HTR-8/SVneo (cell line): ENCODE data around the gene XPO5.
A peak's percentile ranks its signal among the peaks of the same experiment; 100 is the strongest.

Source experiments
- DNase-seq: peaks from one replicate; pipeline ENCODE4 v3.0.0; 2011; ENCODE audit warnings: low spot score, mixed read lengths; ENCODE audit not compliant: insufficient read length
- FAIRE-seq: peaks from 2 replicates; lab custom pipeline; 2011; peaks lifted over from hg19 to GRCh38; lab: Jason Lieb, UNC

The XPO5 gene

DNA sequence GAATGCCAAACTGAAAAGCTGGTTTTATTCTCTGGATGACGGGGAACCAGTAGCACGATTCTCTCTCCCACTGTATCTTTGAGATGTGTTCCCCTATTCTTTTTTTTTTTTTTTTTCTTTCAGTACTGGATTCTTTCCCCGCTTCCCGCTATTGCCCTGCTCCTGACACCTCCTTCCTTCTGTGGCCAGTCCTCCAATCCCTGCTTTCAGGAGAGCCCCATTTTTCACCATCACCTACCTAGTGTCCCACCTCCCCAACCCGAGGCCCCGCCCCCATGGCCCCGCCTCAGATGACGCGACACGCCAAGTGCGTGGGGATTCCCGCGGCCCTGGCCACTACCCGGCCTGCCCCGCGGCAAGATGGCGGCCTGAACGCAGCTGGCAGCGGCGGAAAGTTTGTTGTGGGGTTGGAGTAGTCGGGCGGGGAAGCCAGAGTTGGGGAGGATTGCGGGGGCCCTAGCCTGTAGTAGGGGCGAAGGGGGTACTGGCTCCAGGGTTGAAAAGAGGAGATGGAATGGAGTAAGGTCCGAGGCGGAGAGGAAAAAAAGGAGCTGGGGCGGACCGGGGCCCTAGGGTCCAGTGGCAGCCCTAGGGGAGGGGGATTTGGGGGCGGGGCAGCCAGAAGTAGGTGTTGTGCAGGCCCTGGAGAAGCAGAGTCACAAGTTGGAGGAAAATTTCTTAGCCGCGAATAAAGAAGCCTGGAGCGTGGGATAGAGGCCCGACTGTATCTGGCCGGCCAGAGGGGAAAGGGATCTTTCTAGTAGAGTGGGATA lies 98.4 kb downstream of the XPO5 start, which contains the start of gene TJAP1:
TJAP1 (plus strand) TSS at position 336 of the 773 bp plus-strand sequence. CDS start 21,432 bp downstream, outside the sequence.
- DNase-seq (peak; percentile 95), FAIRE-seq (peak; percentile 98)

DNA sequence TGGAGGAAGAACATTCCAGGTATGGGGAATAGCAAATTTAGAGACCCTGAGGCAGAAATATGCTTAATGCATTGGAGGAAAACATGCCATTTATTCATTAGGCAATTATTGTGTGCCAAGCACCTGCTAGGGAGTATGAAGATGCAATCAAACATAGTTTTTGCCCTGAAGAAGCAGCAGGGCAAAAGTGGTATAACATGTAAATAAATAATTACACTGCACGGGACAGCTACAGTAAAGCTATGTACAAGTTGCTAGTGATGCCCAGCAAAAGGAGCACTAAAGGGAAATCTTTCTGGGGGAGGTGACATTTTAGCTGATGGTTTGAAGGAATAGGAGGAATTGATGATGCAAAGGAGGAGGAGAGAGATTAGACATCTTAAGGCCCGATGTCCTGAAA lies 99.1 kb downstream of the XPO5 start:
- DNase-seq (no peak), FAIRE-seq (no peak)

DNA sequence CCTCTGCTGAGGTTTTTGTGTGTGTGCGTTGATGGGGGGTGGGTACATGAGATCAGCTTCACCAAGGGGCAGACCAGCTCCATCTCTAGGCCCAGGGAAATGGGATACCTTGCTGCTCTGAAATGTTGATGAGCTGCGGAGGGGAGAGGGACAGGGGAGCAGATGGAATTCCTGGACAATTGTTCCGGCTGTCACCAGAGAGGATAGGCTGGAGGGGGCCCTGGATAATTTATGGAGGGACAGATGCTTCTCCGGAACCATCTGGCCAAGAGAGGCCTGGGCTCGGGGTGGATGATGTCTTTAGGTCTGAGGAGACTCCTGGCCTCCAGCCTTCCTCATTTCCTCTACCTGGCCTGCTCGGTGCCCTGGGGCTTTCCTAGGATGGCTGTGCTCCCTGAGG lies 100.3 kb downstream of the XPO5 start:
- no peak for FAIRE-seq
- no peak for DNase-seq

- FAIRE-seq = no peak
- DNase-seq = no peak
Observed at GRCh38 chr6:43472515-43472914, 103.3 kb downstream of the XPO5 start.
